Islet precursor cell (in vitro differentiated cells): ENCODE results near the gene MATN1.
A peak's percentile ranks its signal among the peaks of the same experiment; 100 is the strongest.
"Not testable (repeated sequence)": the region's sequence is repeated elsewhere in the genome, so short reads cannot be mapped to it uniquely, and the experiment has no call there.

Experiments used
- DNase-seq: peaks from one replicate; pipeline ENCODE4 v3.0.0-alpha.2; 2018

The MATN1 gene

GRCh38 chr1:30723331-30723755 lies at the start of gene MATN1:
TSS of gene MATN1 (minus strand) at chr1:30723585. CDS start at chr1:30723551, 34 bp downstream.
- no peak for DNase-seq

- DNase-seq, result no peak
Measured at GRCh38 chr1:30771005-30771404, 47.6 kb upstream of the MATN1 start.

- DNase-seq, result no peak
Measured at GRCh38 chr1:30770150-30770549, 46.8 kb upstream of the MATN1 start.

GRCh38 chr1:30768830-30769718 lies 45.7 kb upstream of the MATN1 start:
- DNase-seq, result peak; percentile 62

- peak; percentile 28 for DNase-seq
Measured at GRCh38 chr1:30768159-30768829, 44.9 kb upstream of the MATN1 start.

GRCh38 chr1:30766948-30767347 lies 43.6 kb upstream of the MATN1 start:
- not testable (repeated sequence) for DNase-seq

GRCh38 chr1:30765556-30766434 lies 42.4 kb upstream of the MATN1 start:
- DNase-seq, result peak; percentile 83

- no peak for DNase-seq
Measured at GRCh38 chr1:30764939-30765555, 41.7 kb upstream of the MATN1 start.

- DNase-seq, result no peak
Measured at GRCh38 chr1:30764396-30764795, 41.0 kb upstream of the MATN1 start.

- DNase-seq, result peak; percentile 86
Measured at GRCh38 chr1:30763651-30764248, 40.4 kb upstream of the MATN1 start.

- DNase-seq, result no peak
Measured at GRCh38 chr1:30762930-30763650, 39.7 kb upstream of the MATN1 start.

GRCh38 chr1:30762152-30762929 lies 39.0 kb upstream of the MATN1 start:
- DNase-seq, result no peak

GRCh38 chr1:30761381-30762151 lies 38.2 kb upstream of the MATN1 start:
- peak; percentile 84 for DNase-seq

GRCh38 chr1:30760596-30761324 lies 37.4 kb upstream of the MATN1 start:
- no peak for DNase-seq

GRCh38 chr1:30759718-30760281 lies 36.4 kb upstream of the MATN1 start:
- DNase-seq, result no peak

- no peak for DNase-seq
Measured at GRCh38 chr1:30758785-30759380, 35.5 kb upstream of the MATN1 start.

GRCh38 chr1:30758121-30758688 lies 34.8 kb upstream of the MATN1 start:
- no peak for DNase-seq
